H1 (cell line): ENCODE measurements around the gene CHI3L1. TPM values are rescaled to one million over a fixed set of nuclear protein-coding genes. Genes with fewer than 3 reads are reported as not detected.

Experiments
- SIN3A ChIP-seq, 2 experiments: IDR thresholded peaks in 1 of 2; conservative IDR thresholded peaks in 1 of 2; 2 replicates each; pipeline ENCODE4 v1.6.1; 2011 to 2012; ENCODE audit warnings: low read length in 2 of 2, improper control_type of control experiment in 1 of 2, low read depth in 1 of 2, mild to moderate bottlenecking in 1 of 2
- SP4 ChIP-seq: IDR thresholded peaks from 2 replicates; pipeline ENCODE4 v1.6.1; 2012; ENCODE audit warnings: low read length, inconsistent platforms
- YY1 ChIP-seq: IDR thresholded peaks from 2 replicates; pipeline ENCODE4 v1.6.1; 2011; ENCODE audit warnings: low read depth, mild to moderate bottlenecking, low read length
- polyA plus RNA-seq, 7 experiments: library from polyadenylated mRNA; depleted of rRNA in 3 of 7; stranded (reverse) in 5 of 7; unstranded in 2 of 7; fragments of >200 nt in 5 of 7; fragments of 200-250 nt in 2 of 7; gene quantifications; 1 replicate in 5 of 7; 2 replicates in 1 of 7; 4 replicates in 1 of 7; pipeline versions ENCODE4 v1.2.1 to v1.2.3, GENCODE V29; 2011 to 2013; ENCODE audit warnings: missing spikeins in 2 of 7, mixed read lengths in 2 of 7
- total RNA-seq: library from RNA; stranded (reverse); fragmentation: NEBNext Ultra II Directional; extraction: Animal tissue kit (Norgen Biotek cat#: 25700); gene quantifications from 2 replicates; pipeline ENCODE4 v1.2.1, GENCODE V29; 2021
- TF ChIP-seq, protein P1 (sequence below): fragments of 300-600 bp; sonication (generic); IDR thresholded peaks from 2 replicates; pipeline ENCODE4 v1.7.1; 2012; ENCODE audit warnings: low read length, moderate library complexity, mild to moderate bottlenecking, inconsistent platforms; ENCODE audit not compliant: insufficient replicate concordance
- TF ChIP-seq, protein P2 (sequence below), 3 experiments: IDR thresholded peaks; 1 replicate in 2 of 3; 2 replicates in 1 of 3; pipeline versions ENCODE4 v1.5.1 to v1.6.1; 2011; ENCODE audit warnings: low read length in 3 of 3, mild to moderate bottlenecking in 3 of 3, inconsistent platforms in 2 of 3, low read depth in 1 of 3, moderate library complexity in 1 of 3; ENCODE audit not compliant: insufficient read depth in 1 of 3; ENCODE audit errors: control extremely low read depth in 1 of 3
- TF ChIP-seq, protein P3 (sequence below): IDR thresholded peaks from 2 replicates; pipeline ENCODE4 v1.6.1; 2012; ENCODE audit warnings: inconsistent platforms

The CHI3L1 gene
- total and polyA plus RNA-seq, 2 of the 8 experiments (the other 6 are each of a cell fraction or from before 2014, with no cell fraction given) = 1.0 TPM; not detected in 1

DNA sequence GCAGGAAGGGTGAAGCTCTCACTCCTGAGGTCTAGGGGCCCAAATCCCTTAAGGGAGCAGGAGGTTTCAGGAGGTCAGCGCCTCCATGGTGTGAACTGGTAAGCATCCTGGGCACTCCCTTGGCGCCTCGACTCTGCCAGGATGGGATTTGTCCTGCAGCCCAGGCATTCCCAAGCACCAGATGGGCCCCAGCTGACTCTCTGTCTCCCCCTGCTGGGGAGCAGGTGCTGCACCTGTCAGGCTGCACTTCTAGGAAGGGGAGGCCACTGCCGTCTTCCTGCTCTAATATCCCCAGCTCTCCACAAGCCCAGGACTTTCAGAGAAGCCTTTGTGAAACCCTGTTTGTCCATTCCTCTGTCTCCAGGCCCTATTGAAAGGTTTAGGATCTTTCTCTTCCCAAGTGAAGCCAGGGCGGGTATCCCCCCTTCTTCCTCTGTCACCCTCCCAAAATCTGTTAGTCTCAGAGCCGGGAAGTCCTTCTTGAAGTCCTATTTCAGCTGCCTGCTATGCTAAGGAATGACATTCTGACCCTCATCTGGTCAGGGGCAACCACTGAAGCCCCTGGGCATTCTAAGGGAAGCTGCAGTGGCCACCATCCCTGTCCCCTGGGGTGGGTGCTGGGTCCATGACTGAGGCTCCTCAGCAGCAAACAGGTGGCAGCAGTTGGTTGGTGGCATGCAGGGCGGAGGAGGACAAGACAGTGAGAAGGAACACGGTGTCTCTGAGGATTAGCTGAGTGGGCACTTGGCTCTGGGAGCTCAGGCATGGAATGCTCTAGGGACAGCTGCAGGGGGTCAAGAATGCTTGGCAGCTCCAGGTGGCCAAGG lies 14.1 kb downstream of the CHI3L1 start (continued):
- TF ChIP-seq, protein P1, sequence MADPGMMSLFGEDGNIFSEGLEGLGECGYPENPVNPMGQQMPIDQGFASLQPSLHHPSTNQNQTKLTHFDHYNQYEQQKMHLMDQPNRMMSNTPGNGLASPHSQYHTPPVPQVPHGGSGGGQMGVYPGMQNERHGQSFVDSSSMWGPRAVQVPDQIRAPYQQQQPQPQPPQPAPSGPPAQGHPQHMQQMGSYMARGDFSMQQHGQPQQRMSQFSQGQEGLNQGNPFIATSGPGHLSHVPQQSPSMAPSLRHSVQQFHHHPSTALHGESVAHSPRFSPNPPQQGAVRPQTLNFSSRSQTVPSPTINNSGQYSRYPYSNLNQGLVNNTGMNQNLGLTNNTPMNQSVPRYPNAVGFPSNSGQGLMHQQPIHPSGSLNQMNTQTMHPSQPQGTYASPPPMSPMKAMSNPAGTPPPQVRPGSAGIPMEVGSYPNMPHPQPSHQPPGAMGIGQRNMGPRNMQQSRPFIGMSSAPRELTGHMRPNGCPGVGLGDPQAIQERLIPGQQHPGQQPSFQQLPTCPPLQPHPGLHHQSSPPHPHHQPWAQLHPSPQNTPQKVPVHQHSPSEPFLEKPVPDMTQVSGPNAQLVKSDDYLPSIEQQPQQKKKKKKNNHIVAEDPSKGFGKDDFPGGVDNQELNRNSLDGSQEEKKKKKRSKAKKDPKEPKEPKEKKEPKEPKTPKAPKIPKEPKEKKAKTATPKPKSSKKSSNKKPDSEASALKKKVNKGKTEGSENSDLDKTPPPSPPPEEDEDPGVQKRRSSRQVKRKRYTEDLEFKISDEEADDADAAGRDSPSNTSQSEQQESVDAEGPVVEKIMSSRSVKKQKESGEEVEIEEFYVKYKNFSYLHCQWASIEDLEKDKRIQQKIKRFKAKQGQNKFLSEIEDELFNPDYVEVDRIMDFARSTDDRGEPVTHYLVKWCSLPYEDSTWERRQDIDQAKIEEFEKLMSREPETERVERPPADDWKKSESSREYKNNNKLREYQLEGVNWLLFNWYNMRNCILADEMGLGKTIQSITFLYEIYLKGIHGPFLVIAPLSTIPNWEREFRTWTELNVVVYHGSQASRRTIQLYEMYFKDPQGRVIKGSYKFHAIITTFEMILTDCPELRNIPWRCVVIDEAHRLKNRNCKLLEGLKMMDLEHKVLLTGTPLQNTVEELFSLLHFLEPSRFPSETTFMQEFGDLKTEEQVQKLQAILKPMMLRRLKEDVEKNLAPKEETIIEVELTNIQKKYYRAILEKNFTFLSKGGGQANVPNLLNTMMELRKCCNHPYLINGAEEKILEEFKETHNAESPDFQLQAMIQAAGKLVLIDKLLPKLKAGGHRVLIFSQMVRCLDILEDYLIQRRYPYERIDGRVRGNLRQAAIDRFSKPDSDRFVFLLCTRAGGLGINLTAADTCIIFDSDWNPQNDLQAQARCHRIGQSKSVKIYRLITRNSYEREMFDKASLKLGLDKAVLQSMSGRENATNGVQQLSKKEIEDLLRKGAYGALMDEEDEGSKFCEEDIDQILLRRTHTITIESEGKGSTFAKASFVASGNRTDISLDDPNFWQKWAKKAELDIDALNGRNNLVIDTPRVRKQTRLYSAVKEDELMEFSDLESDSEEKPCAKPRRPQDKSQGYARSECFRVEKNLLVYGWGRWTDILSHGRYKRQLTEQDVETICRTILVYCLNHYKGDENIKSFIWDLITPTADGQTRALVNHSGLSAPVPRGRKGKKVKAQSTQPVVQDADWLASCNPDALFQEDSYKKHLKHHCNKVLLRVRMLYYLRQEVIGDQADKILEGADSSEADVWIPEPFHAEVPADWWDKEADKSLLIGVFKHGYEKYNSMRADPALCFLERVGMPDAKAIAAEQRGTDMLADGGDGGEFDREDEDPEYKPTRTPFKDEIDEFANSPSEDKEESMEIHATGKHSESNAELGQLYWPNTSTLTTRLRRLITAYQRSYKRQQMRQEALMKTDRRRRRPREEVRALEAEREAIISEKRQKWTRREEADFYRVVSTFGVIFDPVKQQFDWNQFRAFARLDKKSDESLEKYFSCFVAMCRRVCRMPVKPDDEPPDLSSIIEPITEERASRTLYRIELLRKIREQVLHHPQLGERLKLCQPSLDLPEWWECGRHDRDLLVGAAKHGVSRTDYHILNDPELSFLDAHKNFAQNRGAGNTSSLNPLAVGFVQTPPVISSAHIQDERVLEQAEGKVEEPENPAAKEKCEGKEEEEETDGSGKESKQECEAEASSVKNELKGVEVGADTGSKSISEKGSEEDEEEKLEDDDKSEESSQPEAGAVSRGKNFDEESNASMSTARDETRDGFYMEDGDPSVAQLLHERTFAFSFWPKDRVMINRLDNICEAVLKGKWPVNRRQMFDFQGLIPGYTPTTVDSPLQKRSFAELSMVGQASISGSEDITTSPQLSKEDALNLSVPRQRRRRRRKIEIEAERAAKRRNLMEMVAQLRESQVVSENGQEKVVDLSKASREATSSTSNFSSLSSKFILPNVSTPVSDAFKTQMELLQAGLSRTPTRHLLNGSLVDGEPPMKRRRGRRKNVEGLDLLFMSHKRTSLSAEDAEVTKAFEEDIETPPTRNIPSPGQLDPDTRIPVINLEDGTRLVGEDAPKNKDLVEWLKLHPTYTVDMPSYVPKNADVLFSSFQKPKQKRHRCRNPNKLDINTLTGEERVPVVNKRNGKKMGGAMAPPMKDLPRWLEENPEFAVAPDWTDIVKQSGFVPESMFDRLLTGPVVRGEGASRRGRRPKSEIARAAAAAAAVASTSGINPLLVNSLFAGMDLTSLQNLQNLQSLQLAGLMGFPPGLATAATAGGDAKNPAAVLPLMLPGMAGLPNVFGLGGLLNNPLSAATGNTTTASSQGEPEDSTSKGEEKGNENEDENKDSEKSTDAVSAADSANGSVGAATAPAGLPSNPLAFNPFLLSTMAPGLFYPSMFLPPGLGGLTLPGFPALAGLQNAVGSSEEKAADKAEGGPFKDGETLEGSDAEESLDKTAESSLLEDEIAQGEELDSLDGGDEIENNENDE = no peak
- peak; percentile 59; the same call in 1 of the 2 replicates for TF ChIP-seq YY1
- TF ChIP-seq, protein P2, sequence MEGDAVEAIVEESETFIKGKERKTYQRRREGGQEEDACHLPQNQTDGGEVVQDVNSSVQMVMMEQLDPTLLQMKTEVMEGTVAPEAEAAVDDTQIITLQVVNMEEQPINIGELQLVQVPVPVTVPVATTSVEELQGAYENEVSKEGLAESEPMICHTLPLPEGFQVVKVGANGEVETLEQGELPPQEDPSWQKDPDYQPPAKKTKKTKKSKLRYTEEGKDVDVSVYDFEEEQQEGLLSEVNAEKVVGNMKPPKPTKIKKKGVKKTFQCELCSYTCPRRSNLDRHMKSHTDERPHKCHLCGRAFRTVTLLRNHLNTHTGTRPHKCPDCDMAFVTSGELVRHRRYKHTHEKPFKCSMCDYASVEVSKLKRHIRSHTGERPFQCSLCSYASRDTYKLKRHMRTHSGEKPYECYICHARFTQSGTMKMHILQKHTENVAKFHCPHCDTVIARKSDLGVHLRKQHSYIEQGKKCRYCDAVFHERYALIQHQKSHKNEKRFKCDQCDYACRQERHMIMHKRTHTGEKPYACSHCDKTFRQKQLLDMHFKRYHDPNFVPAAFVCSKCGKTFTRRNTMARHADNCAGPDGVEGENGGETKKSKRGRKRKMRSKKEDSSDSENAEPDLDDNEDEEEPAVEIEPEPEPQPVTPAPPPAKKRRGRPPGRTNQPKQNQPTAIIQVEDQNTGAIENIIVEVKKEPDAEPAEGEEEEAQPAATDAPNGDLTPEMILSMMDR (IDR thresholded peaks at IDR 0.05; ENCODE audit: control extremely low read depth in 1 of 3, insufficient read depth in 1 of 3, low read depth in 1 of 3, low read length in 3 of 3) = peak; percentile 97 to 99 (median 97)
- TF ChIP-seq, protein P3, sequence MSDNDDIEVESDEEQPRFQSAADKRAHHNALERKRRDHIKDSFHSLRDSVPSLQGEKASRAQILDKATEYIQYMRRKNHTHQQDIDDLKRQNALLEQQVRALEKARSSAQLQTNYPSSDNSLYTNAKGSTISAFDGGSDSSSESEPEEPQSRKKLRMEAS = peak; percentile 69
- 0 out of 4 replicates have a peak, but pooled peaks of 1 of the 2 experiments have one; percentile 7 for TF ChIP-seq SIN3A (conservative IDR thresholded peaks at IDR 0.05 in 1 of 2, IDR thresholded peaks at IDR 0.05 in 1 of 2; ENCODE audit: low read depth in 1 of 2, low read length in 2 of 2)
- 0 out of 2 replicates have a peak, but pooled peaks have one; percentile 40 for TF ChIP-seq SP4
